ENCODE results near the gene AMOTL2.

The AMOTL2 gene

DNA sequence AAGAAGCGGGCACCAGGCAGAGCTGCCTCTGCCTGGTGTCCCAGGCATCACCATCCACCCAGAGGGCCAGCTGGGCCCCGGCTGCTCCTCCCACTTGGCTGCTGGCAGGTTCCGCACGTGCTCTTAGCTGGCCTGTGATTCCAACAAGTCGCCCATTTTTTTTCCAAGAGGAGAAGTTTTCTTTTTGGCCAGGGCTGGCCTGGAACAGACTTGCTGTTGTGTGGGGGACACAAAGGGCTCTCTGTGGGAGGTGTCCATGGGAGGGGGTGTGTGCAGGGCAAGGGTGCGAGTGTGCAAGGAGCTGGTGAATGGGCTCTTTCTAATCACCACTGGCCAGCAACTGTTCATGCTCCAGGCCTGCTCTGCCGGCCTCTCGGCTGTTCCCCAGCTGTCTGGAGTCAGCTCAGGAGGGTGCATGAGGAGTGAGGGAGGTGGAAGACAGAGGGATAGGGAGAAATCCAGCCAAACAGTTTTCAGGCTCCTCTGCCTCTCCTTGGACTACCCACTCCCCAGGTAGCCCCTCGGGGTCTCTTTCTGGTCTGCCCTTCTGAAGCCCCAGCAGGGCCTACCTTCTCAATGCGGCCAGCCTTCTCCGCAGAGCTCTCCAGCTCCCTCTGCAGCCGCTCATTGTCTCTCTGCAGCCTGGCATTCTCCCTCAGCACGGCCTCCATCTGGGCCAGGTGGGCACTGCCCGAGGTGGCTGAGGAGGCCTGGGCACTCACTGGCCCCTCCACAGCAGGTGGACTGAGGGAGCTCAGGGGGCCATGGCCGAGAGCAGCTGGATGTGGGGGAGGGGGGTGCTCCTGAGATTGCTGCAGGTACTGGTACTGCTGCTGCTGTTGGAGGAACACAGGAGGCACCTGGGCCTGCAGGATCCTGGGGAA is 7.1 kb downstream of the AMOTL2 start:
- no peak for DNase-seq (ENCODE audit: low read depth in 2 of 2, low spot score in 1 of 2)

DNA sequence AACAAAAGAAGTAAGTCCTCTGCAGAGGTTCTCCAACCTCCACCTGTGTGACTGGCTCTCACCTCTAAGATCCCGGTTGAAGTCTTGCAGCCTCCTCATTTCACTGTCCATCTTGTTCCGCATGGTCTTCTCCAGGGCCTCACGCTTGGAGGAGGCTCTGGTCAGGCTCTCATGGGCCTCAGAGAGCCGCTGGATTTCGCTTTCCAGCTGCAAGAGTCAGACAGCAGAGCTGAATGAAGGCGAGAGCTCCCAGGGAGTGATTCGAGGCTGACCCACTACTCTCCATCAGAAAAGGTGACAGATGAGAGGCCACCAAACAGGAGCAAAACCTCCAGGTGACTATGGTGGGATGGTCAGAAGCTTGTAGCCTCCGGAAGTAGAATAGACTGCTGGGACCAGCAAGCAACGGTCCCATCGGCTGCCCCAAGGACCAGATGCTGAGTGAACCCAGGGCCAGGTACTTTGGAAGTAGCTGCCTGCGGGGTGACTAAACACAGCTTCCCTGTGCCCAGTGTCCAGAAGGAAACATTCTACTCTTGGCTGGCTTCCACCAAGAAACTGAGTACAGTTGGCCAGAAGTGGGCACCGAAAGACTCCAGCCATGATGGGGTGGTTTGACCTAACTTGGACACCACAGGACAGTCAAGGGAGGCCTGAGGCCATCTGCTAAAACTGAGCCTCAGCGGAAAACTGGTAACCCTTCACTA is 7.9 kb downstream of the AMOTL2 start:
- DNase-seq (ENCODE audit: low read depth in 2 of 2, low spot score in 1 of 2): no peak

DNA sequence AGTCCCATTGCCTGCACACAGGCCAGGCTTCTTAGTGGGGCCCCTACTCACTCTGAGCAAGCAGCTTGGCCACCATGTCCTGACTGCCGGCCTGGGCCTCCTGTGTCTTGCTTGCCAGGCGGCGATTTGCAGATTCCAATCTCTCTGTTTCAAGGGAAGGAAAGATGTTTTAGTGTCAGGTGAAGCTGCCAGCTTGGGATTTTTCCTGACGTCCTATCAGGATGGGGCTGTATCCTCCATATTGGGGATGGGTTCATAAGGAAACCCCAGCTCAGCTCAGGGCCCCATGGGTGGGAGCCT is 8.5 kb downstream of the AMOTL2 start:
- no peak for DNase-seq (ENCODE audit: low read depth in 2 of 2, low spot score in 1 of 2)

DNA sequence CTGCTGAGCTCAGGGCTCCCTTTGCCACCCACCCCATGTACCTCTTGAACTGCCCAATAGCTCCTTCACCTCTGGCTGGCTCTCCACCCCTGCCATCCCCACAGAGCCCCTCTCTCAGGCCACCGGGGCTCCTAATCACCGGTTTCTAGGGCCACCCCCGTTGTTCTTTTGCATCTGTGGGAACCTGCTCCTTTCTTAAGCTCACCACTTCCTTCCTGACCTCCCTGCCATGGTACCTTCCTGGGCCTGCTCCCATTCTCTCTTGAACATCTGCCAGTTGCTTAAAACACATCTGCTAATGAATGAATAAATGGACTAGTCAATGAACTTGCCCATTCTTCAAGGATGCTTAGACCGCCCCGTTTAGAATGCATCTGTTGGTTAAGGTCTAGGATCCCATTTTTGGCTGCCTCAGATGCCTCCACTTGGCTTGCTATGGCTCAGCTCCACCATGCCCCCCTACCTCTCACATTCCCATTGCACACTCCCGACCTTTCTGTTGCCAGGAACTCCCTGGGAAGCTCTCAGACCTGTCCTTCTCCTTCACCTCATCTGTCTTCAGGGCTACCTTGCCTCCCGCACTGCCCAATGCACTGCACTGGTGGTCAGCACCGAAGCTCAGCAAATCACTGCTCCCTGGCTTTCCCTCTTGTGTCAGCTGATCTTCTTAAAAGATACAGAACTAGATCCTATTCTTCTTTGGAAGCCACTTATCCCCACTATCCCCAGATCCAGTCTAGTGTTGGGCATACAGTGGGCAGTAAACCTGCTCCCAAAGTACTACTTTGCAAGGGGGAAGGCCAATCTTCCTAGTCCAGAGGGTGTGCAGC is 9.1 kb downstream of the AMOTL2 start:
- DNase-seq (ENCODE audit: low read depth in 2 of 2, low spot score in 1 of 2): no peak

DNA sequence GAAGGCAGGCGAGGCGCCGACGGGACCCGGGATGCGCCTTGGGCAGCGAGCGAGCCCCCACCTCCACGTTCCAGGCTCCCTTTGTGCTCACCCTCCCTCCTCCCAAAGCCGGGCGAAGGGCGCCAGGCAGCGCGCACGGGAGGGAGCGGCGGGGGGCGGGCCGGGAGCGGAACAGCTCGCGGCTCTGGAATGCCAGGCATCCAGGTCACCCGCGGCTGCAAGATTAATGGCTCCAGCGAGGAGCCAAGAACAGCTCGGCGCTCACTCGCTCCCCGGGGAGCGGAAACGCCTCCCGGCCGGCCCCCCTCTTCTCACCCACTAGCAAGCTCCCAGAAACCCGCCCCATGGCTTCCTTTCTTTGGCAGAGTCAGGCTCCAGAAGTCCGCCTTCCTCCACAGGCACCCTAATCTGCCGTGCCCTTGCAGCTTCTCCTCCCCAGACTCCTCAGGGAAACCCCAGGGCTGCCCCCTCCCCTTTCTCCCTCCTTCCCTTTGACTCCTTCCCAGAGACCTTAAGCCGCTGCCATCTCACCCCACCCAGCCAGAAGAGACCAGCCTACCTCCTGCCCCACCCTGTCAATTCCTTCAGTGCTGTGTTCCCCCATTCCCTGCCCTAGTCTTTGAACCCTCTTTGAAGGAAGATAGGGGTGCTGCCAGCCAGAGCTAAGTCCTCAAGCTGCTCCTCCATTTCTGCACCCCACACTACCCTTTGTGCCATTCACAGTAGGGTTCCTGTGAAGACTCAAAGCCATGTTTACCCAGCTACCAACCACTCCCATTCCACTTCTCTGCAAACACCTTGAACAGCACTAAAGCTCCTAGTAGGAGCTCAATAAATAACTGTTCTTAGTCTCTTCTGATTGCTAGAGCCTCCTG is 9.9 kb downstream of the AMOTL2 start:
- DNase-seq (ENCODE audit: low read depth in 2 of 2, low spot score in 1 of 2): no peak

DNA sequence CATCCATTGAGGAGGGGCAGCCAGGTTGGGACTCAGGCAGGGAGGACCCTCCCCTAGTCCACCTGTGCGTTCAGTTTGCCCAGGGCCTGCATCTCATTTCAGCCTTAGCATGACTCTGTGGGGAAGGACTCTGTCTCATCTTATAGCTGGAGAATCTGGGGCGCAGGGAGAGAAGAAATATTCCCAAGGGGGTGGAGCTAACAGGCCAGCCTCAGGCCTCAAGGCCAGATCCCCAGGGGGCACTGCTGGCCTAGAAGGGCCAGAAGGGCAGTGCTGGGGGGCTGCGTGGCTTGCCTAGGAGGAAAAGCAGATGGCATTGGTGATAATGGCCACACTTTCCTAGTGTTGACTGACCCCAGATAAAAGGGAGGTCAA is 10.9 kb downstream of the AMOTL2 start:
- no peak for DNase-seq (ENCODE audit: low read depth in 2 of 2, low spot score in 1 of 2)

DNA sequence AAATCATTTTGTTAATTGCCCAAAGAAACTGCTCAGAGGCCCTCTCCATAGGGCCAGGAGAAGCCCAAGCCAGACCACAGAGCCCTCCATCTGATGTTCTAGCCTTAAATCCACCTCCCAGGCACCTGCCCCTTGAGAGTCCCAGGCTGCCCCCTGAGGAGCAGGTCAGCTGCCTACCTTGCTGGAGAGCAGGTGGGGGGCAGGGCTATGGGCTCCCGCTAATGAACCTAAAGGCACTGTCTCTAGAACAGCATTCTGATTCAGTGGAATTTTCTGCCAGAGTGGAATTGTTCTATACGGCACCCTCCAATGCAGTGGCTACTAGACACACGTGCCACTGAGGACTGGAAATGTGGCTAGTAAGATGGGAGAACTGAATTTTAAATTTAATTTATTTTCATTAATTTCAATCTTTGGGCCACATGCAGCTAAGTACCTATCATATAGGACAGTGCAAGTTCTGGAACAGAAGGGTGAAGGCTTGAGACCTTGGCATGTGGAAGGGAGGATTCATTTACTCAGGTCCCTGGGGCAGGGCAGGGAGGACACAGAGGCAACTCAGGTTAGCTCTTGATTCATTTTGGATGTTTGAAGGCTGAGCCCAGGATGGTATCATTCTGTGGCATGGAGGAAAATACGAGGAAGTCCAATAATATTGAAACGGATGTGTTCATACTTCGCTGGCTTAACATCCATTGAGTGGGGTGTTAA is 11.4 kb downstream of the AMOTL2 start:
- DNase-seq (ENCODE audit: low read depth in 2 of 2, low spot score in 1 of 2): no peak

DNA sequence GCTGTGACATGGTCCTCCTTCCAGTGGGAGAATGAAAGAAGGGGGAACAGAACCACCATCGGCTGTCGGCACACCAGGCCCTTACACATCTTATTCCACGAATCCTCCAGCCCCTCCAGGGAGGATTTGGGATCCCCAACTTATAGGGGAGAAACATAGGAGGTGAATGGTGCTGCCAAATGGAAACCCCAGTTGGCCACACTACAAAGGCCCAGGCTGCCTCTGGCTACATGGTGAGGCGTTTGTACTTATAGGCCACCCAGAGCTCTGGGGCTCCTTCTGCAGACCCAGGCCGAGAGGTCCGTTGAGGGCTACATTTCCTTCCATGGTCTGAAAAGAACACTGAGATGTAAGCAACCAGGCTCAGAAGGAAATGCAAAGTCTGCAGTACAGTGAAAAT is 12.0 kb downstream of the AMOTL2 start:
- no peak for DNase-seq (ENCODE audit: low read depth in 2 of 2, low spot score in 1 of 2)

DNA sequence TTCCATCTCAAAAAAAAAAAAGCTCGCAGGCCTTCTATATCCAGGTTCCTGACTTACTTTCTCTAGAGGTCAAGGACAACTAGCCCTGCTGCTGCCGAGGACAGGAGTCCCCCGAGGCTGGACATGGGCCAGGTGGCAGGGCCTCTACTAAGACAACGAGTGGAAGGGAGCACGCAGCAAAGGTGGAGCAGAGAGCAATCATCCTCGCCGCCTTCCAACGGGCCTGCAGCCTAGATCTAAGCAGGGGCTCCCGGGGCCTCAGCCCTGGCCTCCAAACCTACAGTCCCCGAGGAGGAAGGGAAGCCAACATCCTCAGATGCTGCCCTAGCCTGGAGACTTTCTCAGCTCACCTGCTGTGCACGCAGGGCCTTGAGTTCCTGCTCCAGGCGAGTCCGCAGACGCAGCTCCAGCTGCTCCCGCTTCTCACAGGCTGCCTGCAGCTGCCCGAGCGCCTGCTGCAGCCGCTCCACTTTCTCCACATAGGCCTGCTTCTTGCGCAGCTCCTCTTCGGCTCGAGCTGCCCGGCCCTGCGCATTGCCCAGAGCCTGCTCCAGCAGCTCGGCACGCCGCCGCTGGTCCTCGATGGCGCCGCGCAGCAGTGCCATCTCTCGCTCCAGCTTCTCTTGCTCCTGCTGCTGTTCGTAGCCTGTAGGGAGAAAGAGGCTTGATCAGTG is 12.9 kb downstream of the AMOTL2 start:
- DNase-seq (ENCODE audit: low read depth in 2 of 2, low spot score in 1 of 2): no peak

DNA sequence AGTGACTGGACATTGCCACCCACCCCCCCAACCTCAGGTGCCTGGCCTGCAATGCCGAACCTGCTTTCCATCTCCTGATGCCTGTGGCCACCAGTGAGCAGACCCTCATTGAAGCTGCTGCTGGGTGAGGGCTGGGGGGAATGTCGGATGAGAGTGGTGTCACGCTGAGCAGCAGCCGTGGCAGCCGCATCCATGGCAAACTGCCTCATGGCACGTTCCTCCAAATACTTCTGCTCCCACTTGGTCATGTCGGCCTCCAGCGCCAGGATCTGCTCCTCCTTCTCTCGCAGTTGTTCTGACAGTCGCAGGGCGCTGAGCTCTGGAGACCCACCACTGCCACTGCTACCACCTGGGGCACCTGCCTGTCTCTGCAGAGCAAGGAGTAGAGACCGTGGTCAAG is 14.2 kb downstream of the AMOTL2 start:
- no peak for DNase-seq (ENCODE audit: low read depth in 2 of 2, low spot score in 1 of 2)

DNA sequence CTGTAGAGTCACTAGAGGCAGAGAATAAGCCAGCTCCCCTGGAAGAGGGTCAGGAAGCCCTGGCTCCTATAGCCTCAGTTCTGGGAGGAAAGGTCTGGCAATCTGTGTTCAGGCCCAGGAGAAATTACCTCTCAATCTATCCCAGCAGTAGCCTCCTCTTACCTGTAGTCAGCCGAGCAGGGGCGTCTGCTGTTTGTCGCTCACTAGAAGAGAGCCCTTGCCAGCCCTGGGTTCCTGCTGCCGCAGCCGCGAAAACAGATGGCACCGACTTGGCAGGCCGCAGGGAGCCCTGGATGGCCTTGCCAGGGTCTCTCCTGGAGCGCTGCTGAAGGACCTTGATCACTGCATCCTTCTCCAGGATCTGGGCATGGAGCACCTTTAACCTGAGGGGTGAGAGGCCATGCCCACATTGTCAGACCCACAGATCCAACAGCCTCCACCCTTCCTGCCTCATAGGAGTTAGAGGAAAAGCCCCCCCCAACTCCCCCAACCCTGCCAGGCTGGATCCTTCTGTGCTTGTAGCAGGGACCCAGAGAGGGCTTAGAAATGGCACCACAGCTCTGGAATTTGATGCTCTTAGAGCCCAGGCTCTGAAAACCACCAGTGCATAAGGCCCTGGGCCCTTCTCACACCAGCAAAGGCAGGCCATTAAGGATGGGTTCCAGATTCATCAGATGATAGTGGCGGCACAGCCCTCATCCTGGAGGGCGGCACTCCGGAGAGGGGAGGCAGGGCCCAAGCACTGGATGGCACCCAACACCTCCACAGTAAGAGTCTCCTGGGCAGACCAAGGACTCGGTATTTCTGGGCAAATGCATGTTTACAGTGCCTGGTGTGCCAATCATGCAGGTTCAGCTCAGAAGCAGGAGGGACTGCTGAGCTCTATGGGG is 14.9 kb downstream of the AMOTL2 start:
- DNase-seq (ENCODE audit: low read depth in 2 of 2, low spot score in 1 of 2): no peak

DNA sequence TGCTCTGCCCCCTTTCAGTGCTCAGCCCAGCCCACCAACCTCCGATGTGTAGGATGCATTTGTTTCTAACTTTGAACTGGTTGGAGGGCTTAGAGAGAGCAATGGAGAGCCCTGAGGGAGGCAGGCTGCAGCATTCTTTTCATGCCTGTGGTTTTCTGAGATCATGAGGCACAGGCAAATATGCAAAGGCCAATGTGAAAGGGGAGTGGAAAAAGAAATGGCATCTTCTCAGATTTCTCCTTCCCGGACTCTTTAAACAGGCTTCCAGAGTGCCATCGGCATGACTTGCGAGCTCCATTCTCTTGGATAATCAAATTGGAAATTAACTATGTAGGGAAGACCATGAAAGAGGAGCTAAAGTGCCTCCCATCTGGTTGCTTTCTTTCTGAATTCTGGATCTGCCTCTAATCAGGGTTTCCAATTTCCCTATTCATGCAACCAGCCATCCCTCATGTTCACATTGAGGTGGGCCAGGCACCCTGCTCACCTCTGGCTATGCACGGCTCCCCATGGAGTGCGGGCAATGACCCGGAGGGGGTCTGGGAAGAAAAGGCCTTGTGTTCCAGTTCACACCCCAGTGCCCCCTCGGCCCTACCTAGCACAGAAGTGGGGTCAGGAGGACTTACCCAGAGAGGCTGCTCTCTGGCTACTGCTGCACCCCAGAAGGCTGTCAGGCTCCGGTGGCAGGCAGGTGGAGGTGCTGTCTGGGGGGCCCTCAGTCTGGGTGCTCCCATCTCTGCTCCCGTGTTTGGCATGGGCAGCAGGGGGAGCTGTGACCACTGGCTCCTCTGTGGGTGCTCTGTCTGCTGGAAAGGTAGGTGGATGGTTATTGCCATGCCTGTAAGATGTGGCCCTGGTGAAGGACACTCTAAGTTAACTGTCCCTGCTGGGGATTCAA is 16.1 kb downstream of the AMOTL2 start:
- DNase-seq (ENCODE audit: low read depth in 2 of 2, low spot score in 1 of 2): no peak

DNA sequence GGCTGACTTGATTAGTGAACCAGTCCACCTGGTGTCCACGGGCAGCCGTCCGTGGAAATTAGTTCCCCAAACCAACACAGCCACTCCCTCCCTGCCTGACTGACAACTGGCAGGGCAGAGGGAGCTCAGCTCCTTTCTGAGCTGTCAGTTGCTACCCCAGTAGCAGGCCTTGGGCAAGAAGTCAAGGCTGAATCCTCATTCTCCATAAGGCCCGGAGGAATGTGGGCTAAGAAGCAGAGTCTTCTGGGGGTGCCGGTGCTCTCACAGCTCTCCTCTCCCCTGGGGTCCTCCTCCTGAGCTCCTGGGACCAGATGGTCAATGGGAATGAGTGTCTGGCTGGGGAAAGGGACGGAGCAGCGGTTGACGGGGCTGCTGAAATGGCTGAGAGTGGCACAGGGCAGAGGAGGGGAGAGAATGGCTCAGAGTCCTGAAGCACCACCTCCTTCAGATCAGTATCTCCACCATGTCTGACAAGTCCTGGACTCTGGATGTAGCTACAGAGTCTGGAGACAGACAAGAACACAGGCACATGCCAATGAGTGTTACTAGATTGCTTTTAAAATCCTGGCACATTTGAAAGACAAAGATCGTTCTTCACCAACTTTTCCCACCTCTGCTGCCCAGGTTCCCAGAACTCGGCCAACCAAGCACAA is 16.9 kb downstream of the AMOTL2 start:
- DNase-seq (ENCODE audit: low read depth in 2 of 2, low spot score in 1 of 2): no peak

DNA sequence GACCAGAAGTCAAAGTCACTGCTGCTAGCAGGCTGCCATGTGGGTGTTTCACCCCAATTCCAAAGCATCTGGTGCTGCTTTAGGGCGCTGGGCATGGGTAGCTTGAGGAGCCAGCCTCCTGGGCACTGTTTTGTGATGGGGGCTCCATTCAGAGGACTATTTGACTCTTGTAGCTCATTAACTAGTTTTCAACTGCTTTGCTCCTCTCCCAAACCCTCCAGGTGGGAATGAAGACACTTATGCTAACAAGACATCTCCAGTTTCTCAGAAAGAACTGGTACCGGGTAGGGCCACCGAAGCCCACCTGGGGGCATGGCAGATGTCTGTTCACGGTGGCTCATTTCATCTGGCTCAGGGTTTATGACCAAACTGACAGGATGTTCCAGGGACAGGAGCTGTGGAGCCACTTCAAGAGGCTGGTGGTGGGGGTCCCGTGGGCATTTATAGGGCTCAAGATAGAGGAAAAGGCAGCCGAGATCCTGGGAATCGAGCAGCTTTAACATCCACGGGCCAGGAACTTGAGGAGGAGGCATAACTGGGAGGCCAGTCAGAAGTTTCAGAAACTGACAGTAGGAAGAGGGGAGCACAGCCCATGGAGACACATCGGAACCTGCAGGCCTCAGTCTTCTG is 17.7 kb downstream of the AMOTL2 start:
- DNase-seq (ENCODE audit: low read depth in 2 of 2, low spot score in 1 of 2): no peak

DNA sequence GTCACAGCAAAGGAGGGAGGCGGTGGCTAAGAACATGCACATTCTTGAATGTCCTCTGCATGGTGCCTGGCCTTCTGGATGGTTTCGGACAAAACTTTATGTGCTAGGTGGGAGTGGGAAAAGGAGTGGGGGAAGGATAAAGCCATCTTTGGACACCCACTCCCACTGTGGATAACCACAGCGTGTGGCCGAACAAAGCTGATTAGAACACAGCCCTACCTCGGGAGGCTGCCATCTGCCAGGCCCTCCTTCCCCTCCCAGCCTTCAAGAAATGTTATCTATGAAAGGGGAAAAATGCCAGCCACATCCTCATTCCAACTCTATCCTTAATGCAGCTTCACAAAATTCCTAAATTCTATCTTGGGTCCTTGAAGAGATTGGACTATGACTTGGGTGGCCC is 18.8 kb downstream of the AMOTL2 start:
- no peak for DNase-seq (ENCODE audit: low read depth in 2 of 2, low spot score in 1 of 2)

DNA sequence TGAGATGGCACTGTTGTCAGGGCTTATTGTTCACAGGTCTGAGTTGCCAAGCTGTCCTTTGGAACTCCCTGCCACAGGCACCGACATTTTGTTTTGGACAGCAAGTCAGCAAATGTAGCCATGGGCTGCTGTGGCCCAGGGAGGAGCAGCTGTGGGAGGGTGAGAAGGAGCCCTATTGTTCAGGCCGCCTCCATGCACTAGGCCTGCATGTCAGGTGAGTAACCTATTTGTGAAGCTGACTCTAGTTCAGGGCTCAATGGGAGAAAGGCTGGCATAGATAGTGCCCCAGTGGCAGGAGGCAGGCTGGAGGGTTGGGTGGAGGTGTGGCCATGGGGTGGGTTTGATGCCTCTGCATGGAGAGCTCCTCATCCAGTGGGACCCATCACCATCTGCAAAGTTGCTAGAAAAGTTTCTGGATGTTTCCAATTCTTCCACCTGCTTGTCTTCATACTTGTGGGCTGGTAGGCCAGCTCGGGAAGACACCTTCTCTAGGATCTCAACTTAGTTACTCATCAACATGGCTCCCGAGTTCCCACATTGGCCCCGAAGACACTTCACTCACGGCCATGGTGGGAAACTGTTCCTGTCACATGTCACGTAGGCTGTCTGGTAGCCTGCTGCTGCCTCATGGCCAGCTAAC is 19.5 kb downstream of the AMOTL2 start:
- no peak for DNase-seq (ENCODE audit: low read depth in 2 of 2, low spot score in 1 of 2)

All from stimulated activated CD8-positive, alpha-beta memory T cell treated with anti-CD3 and anti-CD28 coated beads, Interleukin-4, amount 100 ng/mL, for 1 hour (primary cell).